Choroid plexus epithelial cell (primary cell): ENCODE results near the gene ALS2CL.

Experiments
- DNase-seq: peaks from one replicate; pipeline ENCODE4 v3.0.0-alpha.2; 2010; ENCODE audit warnings: low read depth
- H3K4me3 ChIP-seq: 2 replicates; pipeline ENCODE4 v1.5.1; 2011; ENCODE audit warnings: low read depth, mild to moderate bottlenecking, control low read depth, low read length, moderate library complexity
- TF ChIP-seq, protein P1 (sequence below): conservative IDR thresholded peaks from 2 replicates; pipeline ENCODE4 v1.5.1; 2011; ENCODE audit warnings: low read depth, mild to moderate bottlenecking, control low read depth, inconsistent platforms, low read length, moderate library complexity

The ALS2CL gene

DNA sequence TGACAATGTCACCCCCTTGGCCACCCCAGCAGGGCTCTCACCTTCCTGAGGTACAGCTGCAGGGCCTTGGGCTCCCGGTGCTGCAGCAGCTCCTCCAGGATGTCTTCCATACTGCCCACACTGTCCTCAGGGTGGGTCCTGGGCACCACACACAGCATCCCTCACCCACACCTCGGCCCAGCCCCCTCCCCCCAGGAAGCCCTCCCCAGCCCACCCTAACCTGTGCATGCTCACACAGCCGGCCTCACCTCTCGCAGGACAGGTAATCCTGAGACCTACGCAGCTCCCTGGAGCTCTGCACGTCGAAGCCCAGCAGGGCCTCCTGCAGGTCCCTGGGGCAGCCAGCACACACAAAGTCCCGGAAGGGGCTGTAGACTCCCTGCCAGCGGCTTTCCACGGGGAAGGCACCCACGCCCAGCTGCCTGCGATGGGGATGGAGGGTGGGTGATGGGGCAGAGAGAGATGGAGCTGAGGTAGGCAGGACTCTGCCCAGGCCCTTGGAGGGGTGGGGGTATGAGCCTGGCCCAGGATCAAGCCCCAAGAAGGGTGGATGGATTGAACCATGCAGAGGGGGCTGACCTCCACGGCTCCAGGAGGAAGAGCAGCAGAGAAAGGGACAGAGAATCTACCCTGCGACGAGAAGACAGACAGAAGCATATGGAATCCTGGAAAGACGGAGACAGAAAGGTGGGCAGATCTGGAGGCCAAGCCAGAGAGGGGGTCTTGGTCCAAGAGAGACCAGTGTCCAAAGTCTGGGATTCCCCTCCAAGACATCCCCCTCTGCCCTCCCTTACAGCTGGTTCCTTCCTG lies 16.7 kb downstream of the ALS2CL start:
- H3K4me3 ChIP-seq = no peak overlapping the region
- TF ChIP-seq, protein P1, sequence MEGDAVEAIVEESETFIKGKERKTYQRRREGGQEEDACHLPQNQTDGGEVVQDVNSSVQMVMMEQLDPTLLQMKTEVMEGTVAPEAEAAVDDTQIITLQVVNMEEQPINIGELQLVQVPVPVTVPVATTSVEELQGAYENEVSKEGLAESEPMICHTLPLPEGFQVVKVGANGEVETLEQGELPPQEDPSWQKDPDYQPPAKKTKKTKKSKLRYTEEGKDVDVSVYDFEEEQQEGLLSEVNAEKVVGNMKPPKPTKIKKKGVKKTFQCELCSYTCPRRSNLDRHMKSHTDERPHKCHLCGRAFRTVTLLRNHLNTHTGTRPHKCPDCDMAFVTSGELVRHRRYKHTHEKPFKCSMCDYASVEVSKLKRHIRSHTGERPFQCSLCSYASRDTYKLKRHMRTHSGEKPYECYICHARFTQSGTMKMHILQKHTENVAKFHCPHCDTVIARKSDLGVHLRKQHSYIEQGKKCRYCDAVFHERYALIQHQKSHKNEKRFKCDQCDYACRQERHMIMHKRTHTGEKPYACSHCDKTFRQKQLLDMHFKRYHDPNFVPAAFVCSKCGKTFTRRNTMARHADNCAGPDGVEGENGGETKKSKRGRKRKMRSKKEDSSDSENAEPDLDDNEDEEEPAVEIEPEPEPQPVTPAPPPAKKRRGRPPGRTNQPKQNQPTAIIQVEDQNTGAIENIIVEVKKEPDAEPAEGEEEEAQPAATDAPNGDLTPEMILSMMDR = no peak
- no peak for DNase-seq

DNA sequence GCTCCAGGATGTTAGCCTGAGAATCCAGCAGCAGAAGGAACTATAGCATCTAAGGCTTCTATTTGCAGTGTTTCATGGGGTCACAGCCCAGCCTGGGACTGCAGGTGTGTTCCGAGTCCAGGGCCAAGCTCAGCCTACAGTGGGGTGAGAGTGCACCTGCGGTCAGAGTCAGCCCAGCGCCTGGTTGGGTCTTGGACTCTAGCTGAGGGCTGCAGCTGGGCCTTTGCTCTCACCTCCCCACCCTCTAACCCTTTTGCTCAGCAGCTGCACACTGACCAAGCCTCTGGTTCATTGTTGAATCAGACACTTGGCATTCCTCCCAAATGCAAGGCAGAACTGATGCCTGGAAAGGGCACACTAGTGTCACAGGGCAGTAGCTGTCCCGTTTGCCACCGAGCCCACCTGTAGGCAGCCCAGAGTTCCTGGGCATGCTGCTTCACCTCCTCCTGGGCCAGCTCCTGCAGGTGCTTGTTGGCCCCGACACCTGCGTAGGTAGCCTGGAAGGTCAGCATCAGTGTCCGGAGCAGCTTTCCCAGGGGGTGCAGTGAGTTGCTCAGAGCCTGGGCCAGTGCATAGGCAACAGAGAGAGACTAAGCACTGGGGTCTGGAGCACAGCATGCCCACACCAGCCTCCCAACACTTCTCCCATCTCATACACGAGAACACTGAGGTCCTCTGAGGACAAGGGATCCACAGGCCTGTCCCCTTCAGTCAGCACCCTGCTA lies 17.5 kb downstream of the ALS2CL start:
- H3K4me3 ChIP-seq = no peak overlapping the region
- TF ChIP-seq, protein P1 = no peak
- DNase-seq = no peak

DNA sequence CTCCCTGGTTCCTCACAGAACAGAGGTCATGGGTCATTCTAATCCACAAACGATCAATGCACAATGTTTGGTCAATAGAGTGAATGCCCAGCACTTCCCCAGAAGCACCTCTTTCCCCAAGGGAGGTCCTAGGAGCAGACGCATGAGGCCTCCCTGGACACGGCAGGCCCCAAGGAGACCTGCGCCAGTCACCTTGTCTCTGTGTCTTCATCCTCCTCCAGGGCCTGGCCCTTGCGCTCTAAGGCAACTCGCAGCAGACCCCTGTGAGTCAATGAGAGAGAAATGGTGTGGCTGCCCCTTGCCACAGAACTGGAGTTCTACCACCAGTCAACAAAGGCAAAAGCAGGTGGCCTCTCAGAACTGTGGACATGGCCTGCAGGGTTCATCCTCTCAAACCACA lies 18.1 kb downstream of the ALS2CL start:
- H3K4me3 ChIP-seq = no peak overlapping the region
- no peak for DNase-seq
- TF ChIP-seq, protein P1 = no peak

DNA sequence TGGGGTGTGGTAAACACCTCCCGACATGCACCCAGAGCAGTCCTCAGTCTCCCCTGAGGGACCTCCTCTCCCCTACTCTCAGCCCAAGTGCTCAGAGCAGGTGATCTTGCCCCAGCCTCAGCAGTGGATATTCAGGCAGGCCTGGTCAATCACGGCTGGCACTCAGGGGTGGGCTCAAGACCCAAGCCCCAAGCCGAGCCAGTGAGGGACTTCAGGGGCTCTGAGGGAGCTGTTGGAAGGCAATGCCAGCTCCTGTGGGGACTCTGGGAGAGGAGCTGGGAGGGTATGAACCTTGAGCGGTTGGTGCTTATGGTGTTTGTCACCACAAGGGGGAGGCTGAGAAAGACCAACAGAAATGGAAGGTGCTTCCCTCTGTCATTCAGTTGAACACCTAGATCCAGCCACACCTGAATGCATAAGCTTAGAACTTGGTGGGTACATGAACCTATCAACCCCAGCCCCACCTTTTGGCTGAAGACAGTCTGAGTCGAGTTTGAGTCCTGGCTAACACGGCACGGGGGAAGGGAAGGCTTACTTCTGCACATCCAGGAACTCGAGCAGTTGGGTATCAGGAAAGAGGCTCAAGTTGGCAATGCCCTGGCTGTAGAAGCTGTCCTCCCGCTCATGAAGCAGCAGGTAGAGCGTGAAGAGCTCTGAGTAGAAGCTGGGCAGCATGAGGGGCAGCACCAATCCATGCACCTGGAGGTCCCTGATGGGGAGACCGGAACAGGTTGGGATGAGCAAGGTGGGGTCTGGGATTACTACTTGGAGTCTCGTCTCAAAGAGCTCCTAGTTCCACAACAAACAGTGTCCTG lies 19.2 kb downstream of the ALS2CL start:
- DNase-seq = no peak
- H3K4me3 ChIP-seq = no peak overlapping the region
- TF ChIP-seq, protein P1 = peak; percentile 41

DNA sequence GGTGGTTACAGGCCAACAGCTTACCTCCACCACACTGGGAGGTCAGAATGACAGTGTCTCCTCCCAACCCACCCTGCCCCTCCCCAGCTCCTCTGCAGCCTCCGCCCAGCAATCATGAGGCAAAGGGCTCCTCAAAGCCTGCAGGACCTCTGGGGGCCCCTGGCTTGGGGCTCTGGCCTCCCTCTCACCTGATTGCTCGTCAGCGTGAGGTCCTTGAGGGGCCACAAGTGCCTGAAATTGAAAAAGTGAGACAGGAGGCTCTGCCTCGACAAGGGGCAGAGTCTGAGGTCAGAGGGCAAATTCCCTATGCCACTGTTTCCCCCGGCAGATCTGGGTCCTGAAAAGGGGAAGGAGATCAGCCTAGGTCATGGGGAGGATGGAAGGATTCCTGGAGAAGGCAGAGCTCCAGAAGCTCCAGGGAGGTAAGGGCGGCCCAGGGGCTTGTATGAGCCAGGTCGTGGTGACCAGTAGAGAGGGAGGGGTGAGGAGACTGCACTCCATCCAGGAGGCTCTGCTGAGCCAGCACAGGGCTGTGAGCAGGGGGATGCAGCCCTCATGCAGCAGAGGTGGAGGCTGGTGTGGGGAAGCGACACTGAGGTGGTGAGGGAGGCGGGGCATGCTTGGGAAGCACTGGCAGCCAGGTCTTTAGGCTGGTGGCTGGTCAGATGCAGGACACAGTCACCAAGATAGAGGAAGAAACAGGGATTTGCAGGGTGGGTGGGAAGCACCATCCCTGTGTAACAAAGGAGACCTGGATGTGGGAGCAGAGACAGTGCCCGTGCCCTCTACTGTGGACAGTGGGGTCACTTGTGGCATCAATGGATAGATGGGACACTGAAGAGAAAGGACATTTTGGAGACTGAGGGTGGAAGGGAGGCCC lies 20.1 kb downstream of the ALS2CL start:
- DNase-seq = no peak
- H3K4me3 ChIP-seq = no peak overlapping the region
- TF ChIP-seq, protein P1 = no peak

DNA sequence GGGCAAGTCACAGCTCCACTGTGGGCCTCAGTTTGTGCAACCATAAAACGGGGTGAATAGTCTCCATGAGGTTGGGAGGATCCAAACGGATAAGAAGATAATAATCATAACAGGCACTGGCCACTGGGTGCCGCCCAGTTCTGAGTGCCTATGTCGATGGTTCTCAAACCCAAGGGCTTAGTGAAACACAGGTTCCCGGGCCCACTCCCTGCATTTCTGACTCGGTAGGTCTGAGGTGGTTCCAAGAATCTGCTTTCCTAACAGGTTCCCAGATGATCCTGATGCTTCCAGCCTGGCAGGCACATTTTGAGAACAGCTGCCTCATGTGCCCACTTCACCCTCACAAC lies 21.2 kb downstream of the ALS2CL start:
- no peak overlapping the region for H3K4me3 ChIP-seq
- TF ChIP-seq, protein P1 = no peak
- DNase-seq = no peak
